GM18502 (cell line): Measurements from ENCODE around the gene CNR2.
"Not testable (repeated sequence)": the region's sequence is repeated elsewhere in the genome, so short reads cannot be mapped to it uniquely, and the experiment has no call there.

Source experiments
- ATAC-seq: cut with Tn5 transposase; IDR thresholded peaks from one replicate; pipeline ENCODE4 v1.9.1; 2021; ENCODE audit warnings: mild to moderate bottlenecking; ENCODE audit not compliant: unreplicated experiment, poor library complexity

Gene CNR2

DNA sequence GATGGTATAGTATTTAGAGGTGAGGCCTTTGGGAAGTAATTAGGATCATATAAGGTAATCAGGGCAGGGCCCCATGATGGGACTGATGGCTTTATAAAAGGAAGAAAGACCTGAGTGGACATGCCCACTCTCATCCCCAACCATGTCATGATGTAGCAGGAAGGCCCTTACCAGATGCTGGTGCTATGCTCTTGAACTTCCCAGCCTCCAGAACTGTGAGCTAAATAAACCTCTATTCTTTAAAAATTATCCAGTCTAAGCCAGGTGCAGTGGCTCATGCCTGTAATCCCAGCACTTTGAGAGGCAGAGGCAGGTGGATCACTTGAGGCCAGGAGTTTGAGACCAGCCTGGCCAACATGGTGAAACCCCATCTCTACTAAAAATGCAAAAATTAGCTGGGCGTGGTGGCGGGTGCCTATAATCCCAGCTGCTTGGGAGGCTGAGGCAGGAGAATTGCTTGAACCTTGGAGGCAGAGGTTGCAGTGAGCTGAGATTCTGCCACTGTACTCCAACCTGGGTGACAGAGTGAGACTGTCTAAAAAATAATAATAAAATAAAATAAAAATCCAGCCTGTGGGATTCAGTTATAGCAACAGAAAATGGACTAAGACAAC, 65.6 kb downstream of the CNR2 start:
- not testable (repeated sequence) for ATAC-seq

DNA sequence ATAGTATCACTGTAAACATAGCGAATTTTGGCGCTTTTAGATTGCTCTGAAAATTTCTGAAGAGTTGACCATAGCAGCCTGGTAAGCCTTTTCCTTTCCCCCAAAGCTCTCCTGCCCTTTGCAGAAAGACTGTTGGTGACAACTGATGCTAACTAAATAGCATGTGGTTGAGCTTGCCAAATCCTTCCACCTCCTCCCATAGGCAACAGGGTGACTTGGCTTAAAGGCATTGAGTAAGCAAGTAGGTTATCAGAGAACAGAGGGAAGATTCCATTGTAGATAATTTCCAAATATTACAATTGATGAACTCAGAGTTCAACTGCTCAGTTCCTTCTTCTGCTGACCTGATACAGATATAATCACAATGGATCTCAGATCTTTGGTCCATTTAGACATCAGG, 68.0 kb downstream of the CNR2 start:
- no peak for ATAC-seq

DNA sequence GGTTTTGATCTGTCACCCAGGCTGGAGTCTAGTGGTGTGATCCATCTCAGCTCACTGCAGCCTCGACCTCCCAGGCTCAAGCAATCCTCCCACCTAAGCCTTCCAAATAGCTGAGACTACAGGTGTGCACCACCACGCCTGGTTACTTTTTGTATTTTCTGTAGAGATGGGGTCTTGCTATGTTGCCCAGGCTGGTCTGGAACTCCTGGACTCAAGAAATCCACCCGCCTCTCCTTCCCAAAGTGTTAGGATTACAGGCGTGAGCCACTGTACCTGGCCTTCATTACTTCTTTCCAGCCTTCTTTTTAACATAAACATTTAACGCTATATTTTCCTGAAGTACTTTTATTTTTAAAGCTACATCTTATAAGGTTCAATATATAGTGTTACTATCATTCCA, 69.5 kb downstream of the CNR2 start:
- no peak for ATAC-seq

DNA sequence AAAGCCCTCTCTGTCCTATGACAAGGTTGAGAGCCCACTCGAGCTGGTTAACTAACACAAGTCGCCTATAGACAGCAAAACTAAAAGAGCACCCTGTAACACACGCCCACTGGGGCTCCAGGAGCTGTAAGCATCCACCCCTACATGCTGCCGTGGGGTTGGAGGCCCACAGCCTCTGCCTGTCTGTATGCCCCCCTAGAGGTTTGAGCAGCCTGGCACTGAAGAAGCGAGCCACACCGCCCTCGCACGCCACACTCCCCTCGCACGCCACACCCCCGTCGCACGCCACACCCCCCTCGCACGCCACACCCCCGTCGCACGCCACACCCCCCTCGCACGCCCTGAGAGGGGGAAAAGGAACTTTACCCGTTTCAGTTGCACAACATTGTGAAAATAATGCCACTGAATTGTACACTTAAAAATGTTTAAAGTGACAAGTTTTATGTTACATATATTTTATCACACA, 74.7 kb downstream of the CNR2 start:
- ATAC-seq = peak; percentile 46

DNA sequence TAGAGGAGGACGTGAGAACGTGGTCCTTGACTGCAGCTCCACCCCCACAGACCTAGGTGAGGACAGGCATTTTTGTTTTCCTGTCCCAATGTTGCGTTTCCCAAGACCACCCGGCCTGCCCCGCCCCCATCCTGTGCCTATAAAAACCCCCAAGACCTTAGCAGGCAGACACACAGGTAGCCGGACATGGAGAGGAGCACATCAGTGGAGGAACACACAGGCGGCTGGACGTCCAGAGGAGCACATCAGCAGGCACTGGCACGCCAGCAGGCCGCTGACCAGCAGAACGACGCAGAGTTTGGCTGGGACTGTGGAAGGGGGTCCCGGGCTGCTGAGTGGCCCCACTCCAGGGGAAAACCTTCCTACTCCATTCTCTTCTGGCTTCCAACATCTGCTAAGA, 75.3 kb downstream of the CNR2 start:
- no peak for ATAC-seq

DNA sequence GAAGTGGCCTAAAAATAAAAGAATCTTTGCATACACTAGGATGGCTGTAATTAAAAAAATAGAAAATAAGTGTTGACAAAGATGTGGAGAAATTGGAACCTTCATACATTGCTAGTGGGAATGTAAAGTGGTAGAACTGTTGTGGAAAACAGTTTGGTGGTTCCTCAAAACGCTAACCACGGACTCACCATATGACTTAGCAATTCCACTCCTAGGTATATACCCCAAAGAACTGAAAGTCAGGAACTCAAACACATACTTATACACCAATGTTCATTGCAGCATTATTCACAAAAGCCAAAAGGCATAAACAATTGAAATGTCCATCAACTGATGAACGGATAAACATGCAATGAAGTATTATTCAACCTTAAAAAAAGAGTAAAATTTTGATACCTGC, 77.1 kb downstream of the CNR2 start:
- no peak for ATAC-seq

DNA sequence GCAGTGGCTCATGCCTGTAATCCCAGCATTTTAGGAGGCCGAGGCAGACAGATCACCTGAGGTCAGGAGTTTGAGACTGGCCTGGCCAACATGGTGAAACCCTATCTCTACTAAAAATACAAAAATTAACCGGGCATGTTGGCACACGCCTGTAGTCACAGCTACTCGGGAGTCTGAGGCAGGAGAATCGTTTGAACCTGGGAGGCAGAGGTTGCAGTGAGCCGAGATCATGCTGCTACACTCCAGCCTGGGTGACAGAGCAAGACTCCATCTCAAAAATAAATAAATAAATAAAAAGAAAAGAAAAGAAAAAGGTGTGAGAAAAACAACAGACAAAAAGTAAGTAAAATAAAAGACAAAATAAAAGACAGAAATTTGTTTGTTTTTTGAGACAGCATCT, 79.0 kb downstream of the CNR2 start:
- not testable (repeated sequence) for ATAC-seq

DNA sequence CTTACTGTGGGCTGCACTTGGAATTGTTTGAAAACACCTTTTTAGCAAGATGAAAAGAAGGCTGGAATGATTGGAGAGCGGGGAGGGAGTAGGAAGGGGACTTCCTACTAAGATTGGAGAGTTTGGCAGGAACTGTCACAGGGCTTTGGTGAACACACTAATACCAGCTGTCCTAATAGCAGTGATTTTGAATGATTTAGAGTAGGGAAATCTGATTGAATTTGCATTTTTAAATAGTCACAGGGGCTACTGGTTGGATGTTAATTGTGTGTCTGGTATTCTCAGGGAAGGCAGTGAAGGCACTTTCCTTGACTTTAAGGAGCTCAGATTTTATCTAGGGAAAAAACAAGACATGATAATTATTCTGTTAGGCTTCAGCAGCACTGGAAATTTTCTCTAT, 85.4 kb downstream of the CNR2 start:
- ATAC-seq = no peak

DNA sequence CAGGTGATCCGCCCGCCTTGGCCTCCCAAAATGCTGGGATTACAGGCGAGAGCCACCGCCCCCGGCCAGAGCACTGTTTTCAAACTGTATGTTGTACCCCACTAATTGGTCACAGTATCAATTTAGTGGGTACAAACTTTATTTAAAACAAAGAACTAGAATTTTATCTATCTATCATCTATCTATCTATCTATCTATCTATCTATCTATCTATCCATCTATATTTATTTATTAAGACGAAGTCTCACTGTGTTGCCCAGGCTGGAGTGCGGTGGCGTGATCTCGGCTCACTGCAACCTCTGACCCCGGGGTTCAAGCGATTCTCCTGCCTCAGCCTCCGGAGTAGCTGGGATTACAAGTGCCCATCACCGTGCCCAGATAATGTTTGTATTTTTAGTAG, 86.6 kb downstream of the CNR2 start:
- ATAC-seq = not testable (repeated sequence)

DNA sequence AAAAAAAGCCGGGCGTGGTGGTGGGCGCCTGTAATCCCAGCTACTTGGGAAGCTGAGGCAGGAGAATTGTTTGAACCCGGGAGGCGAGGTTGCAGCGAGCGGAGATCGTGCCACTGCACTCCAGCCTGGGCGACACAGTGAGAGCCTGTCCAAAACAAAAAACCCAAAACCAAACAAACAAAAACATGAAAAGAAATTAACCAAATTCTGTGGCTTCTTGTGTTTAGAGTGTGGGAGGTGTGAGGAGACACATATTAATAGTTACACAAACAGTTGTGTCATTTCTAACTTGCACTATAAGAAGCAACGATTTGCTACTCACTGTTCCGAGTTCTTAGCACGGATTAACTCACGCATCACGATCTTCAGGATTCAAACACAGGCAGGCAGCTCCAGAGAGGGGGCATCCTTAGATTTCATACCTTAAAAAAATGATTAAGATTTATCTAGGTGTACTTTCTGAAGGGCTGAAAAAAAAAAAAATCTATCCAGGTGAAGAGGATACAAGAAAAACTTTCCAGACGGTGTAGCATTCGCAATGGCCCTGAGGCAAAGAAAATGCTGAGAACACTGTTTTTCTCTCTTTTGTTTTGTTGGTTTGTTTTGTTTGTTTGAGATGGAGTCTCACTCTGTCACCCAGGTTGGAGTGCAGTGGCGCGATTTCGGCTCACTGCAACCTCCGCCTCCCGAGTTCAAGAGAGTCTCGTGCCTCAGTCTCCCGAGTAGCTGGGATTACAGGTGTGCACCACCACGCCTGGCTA, 87.2 kb downstream of the CNR2 start:
- no peak for ATAC-seq

DNA sequence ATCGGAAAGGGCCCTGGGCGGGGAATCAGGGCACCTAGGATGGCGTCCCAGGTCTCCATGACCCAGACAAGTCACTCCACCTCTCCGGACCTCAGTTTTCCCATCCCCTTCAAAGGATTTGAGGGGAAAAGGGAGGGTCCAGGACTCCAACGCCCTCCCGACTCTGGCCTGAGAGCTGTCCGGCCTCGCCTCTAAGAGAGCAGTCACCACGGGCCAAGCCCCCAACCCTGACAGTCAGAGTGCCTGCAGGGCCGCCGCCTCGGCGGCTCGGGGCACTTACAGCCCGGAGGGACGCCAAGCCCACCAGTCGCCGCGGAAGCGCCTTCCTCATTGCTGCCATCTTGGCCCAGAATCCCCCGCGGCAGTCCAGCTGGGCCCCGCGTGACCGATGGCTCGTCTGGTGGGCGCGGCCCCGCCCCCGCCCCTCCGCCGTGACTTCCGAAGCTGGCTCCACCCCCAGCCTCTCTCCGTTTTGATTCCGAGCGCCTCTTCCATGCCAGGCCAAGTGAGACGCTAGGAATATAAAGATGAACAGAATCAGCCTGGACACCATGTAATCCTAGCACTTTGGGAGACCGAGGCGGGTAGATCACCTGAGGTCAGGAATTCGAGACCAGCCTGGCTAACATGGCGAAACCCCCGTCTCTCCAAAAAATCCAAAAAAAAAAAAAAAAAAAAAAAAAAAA, 87.9 kb downstream of the CNR2 start, which contains the start of gene HMGCL:
Gene HMGCL (minus strand): TSS at position 354 of the 686 bp plus-strand sequence. CDS start 14 bp downstream, at position 340.
- ATAC-seq = peak; percentile 79

DNA sequence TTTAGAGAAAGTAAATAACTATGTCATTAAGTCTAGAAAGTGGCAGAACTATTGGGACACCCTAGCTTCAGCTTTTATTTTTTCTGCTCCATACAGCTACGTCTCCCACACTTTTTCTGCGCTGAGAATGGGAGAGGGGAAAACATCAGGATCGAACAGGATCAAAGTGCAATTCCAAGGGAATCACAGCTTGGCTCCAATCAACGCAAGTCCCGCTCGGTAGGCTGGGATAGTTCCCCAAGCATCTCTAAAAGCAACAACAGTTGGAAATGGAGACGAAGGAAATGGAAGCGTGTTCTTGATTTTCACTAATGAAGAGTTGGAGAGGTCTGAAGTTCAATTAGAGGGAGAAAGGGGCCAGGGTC, 88.5 kb downstream of the CNR2 start:
- ATAC-seq = no peak

DNA sequence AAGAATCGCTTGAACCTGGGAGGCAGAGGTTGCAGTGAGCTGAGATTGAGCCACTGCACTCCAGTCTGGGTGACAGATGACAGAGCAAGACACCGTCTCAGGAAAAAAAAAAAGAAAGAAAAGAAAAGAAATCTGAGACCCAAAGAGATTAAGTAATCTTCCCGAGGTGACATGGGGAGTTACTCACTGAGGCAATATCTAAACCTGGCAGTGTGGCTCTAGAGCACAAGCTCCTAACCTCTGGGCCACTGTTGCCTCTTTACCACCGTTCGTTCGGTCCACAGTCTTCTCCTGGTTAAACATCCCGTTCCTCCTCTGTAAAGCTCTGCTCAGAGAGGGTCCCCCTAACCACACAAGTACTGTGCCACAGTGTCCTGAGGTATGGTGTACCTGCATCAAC, 89.4 kb downstream of the CNR2 start:
- ATAC-seq = no peak
